LoVo (cell line): ENCODE results near the gene PNPLA7.

ENCODE experiments used
- DNase-seq: peaks from one replicate; pipeline ENCODE4 v3.0.0-alpha.2; 2016; ENCODE audit warnings: low spot score

PNPLA7 gene

GRCh38 chr9:137494104-137494544, 56.1 kb downstream of the PNPLA7 start:
- no peak for DNase-seq

DNA sequence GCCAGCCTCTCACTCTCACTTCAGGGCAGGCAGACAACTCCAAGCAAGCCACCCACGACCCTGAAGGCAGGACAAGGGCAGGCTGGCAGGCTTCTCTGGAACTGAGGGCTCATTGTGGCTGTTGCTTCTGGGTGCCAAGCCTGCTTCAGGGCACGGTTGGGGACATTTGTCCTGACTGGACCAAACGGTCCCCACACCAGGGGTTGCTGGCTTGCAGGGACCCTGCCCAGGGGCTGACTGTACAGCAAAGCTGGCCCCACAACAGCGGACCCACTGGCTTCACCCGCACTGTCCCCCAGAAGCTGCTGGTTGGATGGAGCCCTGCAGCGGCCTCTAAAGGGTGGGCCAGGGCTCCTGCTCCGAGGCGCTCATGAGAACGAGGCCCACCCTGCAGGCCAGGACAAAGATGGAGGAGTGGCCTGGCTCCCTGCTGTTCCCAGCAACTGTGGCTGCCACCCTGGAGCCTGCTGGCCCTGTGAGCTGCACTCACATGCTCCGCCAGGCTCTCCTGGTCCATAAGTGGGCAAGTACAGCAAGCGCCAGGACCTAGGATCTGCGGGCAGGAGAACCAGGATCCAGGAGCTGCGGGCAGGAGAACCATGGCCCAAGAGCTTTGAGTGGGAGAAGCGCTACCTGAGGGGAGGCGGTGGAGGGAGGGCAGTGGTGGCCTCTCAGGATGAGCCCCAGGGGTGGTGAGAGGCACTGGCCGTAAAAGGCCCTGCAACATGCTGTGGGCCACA, 56.7 kb downstream of the PNPLA7 start:
- DNase-seq, result no peak

DNA sequence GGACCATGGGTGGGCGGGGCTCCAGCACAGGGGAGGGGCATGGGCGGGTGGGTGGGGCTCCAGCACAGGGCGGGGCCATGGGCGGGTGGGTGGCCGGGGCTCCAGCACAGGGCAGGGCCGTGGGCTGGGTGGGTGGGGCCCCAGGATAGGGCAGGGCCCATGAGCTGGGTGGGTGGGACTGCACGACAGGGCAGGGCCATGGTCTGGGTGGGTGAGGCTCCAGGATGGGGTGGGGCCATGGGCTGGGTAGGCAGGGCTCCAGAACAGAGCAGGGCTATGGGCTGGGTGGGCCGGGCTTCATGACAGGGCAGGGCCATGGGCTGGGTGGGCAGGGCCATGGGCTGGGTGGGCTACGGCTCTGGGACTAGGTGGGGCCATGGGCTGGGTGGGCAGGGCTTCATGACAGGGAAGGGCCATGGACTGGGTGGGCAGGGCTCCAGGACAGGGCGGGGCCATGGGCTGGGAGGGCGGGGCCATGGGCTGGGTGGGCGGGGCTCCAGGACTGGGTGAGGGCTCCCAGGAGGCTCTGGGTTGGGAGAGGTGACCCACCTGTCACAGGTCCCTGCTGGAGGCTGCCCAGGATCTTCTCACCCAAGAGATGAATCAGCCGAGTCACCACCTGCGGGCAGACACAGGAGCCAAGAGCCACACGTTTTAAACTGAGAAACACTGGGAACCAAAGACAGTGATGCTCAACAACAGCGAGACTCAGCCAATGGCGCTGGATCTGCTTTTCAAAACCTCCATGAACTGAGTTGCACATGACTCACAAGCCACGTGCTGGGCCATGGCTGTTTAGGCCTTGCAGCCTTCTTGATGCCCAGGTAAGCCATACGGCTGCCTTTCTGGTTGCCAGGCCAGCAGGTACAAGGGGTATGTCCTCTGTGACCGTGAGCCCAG, 57.5 kb downstream of the PNPLA7 start:
- DNase-seq, result no peak

DNA sequence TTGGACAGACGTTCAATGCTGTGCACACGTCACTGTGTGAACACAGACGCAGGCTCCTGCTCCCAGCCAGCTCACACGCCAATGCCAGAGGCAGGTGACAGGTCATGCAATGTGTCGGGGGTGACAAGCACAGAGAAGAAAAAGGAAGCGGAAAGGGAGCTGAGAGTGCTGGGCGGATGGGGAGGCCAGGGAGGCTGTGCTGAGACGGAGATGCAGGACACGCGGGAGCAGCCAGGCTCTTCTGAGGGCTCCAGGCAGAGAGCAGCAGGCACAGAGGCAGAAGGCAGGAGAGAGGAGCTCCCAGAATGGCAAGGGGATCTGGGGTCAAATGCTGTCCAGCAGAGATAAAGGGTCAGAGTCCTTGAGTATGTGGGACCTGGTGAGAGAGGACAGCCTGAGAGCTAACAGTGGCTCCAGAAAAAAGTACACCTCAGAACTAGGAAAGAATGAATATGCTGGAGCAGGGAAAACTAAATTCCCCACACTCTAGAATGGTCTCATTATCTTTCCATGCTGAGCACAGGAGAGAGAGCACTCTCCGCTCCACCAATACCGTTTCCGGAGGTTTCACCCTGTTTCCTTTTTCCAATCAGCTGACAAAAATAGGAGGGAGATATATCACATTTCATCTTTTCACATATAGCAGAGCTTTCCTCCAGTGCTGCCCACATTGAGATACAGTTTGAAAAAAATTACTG, 58.3 kb downstream of the PNPLA7 start:
- no peak for DNase-seq

- DNase-seq, result no peak
These were observed 59.5 kb downstream of the PNPLA7 start for GRCh38 chr9:137490532-137491186.

DNA sequence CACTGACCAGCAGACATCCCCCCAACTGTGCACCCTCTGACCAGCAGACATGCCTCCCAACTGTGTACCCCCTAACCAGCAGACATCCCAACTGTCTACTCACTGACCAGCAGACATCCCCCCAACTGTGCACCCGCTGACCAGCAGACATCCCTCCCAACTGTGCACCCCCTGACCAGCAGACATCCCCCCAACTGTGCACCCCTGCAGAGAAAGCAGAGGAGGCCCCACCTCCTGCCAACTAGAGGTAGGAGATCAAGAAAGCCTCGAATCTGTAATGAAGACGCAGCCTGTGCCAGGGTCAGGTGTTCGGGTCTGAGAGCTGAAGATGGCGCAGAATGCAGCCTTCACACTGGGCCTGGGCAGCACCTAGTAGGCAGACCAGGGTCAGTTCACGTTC, 61.3 kb downstream of the PNPLA7 start:
- no peak for DNase-seq

GRCh38 chr9:137488327-137488653, 61.9 kb downstream of the PNPLA7 start:
- no peak for DNase-seq

DNA sequence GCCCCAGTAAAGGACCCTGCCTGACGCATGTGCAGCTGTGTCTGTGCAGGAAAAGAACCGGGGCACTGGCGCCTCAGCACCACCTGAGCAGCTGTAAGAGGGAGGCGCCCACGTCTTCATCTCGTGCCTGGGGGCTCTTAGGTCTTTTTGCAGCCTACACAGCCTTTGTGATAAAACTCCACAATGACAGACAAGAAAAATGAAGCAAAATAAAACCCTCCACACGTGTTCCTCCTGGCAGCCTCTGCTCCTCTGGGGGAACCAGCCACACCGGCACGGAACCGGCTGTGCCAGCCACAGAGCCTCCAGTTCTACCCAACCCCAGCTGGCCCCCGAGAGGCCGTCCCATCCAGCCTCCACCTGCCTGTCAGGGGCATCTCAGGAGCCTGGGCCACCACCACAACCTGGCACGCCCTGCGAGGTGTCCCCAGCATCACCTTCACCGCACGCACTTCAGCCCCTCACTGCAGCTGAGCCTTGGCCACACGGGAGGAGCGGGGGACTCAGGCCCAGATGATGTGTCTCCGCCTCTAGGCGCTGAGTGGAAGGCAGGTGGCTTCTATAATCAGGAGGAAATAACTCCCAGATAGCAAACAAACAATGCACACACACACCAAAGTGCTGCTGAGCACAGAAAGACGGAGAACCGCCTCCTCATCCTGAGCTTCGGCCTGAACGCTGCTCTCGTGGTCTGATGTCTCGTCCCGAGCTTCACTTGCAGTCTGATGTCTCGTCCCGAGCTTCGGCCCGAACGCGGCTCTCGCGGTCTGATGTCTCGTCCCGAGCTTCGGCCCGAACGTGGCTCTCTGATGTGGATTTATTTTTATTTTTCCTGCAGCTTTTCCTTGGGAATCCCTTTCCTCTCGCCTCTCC, 62.5 kb downstream of the PNPLA7 start:
- DNase-seq, result no peak

DNA sequence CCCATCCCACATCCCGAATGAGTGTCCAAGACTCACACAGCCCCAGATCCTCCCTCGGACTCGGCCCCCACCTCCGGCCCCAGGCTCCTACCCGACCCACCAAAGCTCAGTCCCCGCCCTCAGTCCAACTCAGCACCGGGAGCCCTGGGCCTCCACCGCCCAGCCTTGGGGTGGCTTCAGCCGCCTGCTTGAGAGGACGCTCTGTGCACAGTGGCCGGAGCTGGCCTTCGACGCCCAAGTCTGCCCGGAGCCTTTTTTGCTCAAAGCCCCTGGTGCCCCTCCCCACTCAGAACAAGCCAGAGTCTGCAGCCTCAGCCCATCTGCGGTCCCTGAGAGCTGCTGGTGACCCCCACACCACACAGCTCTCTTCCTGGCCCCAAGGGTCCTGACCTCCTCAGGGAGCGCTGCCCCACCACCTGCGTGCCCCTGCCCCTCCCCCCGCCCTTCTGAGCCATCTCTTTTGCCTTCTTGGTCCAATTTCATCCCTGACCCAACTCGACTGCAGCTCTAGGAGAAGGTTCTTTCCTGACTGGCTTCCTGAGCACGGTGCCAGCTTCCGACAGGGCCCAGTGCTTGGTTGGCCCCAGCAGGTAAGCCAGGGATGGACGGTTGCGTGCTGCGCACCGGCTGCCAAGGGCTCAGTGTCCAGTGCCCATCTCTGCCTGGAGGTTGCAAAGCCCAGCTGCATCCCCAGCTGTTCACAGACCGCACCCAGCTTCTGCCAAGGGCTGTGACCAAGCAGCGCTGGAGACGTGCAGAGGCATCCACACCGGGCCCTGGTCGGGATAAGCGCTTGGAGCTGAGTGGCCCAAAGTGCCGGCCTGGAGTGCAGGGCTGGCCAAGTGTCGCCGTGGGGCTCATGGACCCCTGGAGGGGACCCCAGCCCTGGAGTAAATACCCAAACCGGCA, 63.4 kb downstream of the PNPLA7 start:
- DNase-seq, result no peak

- DNase-seq, result no peak
These were observed 64.1 kb downstream of the PNPLA7 start for GRCh38 chr9:137486141-137486490.

DNA sequence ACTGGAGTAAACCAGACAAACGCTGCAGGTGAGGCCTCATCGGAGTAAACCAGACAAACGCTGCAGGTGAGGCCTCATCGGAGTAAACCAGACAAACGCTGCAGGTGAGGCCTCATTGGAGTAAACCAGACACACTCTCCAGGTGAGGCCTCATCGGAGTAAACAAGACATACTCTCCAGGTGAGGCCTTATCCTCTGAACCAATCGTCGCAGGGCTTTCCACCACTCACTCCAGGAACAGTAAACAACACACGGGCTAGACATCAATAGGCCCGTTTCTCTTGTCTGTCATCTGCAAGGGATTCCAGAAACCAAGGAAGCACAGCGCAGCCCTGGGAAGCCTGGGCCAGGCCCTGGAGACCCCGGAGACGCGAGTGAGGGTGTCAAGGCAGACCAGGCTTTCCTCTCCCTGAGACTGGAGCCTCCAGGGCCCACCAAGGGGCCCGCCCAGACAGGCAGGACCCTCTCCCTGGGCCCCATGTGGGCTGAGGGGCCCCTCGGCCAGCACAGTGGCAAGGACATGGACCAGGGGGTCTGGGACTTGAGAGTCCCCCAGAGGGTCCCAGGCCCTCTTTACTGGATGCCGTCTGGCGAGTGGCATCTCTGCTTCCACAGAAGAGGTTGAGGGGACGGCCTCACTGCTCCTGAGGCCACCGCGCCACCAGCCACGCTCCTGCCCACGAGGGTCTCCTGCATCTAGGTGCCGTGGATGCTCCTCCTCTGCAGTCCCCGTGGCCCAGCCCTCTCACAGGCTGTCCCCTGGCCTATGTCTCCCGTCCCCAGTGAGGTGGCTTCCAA, 64.7 kb downstream of the PNPLA7 start:
- no peak for DNase-seq

GRCh38 chr9:137484551-137485315, 65.5 kb downstream of the PNPLA7 start:
- DNase-seq, result no peak

DNA sequence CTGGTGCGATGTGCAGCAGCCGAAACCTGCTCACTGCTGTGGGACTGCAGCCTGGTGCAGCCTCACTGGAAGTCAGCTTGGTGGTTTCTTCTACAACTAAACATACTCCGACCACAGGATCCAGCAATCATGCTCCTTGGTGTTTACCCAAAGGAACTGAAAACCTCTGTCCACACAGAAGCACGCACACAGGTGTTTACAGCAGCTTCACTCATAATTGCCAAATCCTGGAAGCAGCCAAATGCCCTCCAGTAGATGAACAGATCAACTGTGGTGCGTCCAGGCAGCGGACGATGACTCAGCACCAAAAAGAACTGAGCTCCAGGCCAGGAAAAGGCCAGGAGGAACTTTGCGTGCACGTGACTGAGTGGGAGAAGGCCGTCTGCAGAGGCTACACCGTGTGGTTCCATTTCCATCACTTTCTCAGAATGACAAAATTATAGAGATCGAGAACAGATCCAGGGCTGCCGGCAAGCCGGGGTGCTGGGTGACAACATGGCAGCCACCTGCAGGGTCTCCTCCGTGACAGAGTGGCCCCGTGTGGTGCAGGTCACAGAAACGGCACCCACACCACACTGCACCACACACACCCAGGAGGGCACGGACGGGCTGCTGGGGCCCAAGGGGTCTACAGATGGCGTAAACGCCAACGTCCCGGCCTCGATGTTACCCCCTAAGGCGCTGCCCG, 68.0 kb downstream of the PNPLA7 start:
- DNase-seq, result no peak

DNA sequence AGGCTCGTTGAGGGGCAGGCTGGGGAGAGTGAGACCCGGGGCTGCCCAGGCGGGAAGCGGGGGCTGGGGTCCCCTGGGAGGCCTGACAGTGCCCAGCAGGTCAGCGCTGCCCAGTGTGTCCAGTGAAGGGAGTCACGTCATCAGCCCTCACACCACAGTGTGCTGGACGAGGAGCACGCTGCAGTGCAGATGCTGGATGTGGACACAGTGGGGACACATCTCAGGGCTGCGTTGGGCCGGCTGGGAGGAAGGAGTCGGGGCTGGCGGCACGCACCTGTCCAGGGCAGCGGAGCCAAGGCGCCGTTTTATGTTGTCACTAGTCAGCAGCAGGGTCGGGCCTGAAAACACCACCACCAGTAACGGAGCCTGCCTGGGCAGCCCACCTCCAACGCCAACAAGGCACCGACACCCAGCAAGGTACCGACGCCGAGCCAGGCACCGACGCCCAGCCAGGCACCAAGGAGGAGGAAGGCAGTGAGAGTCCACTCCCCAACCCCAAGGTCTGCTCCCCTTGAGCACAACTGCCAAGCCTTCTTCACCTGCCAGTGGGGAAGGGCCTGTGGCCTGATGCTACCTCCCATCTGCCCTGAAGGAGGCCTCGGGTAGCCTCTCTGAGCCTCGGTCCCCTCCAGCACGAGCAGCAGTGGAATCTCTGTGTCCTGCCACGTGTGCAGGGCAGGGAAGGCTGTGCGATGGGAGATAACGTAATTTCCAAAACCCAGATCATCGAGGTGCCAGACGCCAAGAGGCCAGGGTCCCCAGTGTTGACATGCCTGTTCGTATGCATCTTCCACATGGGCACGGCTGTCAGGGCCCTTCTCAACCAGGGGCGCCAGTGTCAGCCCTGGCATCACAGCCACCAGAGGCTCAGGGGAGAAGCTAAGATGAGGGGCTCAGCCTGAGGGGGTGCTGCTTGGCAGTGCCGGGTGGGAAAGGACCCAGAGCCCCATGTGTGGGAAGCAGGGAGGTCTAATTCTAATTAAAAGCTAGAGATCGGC, 69.2 kb downstream of the PNPLA7 start:
- no peak for DNase-seq

- no peak for DNase-seq
These were observed 70.1 kb downstream of the PNPLA7 start for GRCh38 chr9:137479892-137480685.
